ENCODE measurements around the gene ZSCAN20.

The ZSCAN20 gene

GRCh38 chr1:33532936-33533335 lies 60.5 kb downstream of the ZSCAN20 start:
- no peak for DNase-seq (ENCODE audit: low read depth in 2 of 2)

- no peak for DNase-seq (ENCODE audit: low read depth in 2 of 2)
Measured at GRCh38 chr1:33535334-33535733, 62.9 kb downstream of the ZSCAN20 start.

GRCh38 chr1:33537885-33538284 lies 65.4 kb downstream of the ZSCAN20 start:
- no peak for DNase-seq (ENCODE audit: low read depth in 2 of 2)

- no peak for DNase-seq (ENCODE audit: low read depth in 2 of 2)
Measured at GRCh38 chr1:33541966-33542365, 69.5 kb downstream of the ZSCAN20 start.

Measured in stimulated activated CD4-positive, alpha-beta T cell treated with anti-CD3 and anti-CD28 coated beads, Interleukin-1b, Interleukin-23, amount 100 ng/mL, for 1 hour (primary cell).